Stimulated activated CD4-positive, alpha-beta T cell treated with anti-CD3 and anti-CD28 coated beads, Interleukin-1b, Interleukin-23, amount 100 ng/mL, for 4 hours (primary cell): ENCODE results near the gene FHIT.
"Not testable (repeated sequence)": the region's sequence is repeated elsewhere in the genome, so short reads cannot be mapped to it uniquely, and the experiment has no call there.

Experiments used
- DNase-seq, 2 donors: peaks; one replicate each; pipeline ENCODE4 v3.0.0-alpha.2; 2020; ENCODE audit warnings: low read depth in 2 of 2

Gene FHIT

DNA sequence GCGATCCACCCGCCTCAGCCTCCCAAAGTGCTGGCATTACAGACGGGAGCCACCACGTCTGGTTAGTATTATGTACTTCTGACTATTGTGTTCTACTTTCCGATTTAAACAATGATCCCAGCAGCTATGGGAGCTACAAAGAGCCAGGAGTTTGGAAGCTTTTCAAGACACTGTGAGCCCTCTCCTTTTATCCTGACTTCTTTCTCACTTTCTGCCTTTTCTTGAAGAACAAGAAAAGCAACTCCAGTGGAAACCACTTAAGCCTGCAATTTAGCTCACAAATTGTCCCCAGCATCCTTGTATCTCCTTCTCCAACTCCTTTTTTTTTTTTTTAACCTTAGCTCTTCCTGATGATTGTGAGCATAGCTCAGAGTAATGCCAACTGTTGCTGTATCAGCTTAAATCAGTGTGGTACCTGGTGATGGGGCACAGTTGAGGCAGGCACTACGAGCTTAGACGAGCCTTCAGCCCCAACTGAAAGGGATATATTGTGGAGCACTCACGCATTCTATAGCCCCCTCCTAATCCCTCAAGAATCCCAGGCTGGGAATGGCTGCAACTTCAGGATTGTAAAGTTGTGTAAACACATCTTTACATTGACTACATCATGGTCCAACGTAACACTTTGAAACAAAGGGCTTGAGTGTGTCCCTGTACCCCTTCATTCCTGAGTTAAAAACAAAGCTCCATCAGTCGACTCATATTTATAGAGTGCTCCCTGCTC is 677.0 kb downstream of the FHIT start:
- no peak for DNase-seq

DNA sequence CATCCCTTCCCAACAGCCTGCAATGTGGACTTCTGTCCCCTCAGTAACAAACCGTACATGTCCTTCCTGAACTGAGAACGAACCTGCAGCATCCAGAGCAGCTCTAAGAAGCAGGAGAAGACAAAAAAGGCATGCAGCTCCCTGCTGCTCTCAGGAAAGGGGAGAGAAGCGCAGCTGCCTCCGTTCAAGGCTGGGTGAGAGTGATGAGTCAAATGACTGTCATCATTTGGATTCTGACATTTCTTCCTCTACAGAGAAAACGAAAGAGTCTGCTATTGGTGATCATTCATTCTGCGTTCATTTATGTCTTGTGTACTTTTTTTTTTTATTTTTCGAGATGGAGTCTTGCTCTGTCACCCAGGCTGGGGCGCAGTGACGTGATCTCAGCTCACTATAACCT is 677.8 kb downstream of the FHIT start:
- no peak for DNase-seq

DNA sequence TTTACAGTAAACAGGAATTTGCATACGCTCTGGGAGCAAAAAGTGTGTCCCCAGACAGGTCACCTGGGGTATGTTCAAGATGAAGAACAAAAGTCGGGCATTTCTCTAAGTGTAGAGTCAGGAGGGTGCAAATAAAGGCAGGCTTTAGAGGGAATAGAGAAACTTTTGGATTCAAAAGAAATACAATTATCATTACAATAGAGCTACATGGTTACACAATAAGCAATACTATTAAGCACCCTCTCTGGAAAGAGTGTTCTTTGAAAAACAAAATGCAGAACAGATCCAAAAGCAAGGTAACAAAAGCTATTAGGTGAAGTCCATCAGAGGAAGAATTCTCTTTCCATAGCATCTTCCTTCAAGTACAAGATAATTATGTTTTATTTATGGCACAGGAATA is 679.7 kb downstream of the FHIT start:
- no peak for DNase-seq

DNA sequence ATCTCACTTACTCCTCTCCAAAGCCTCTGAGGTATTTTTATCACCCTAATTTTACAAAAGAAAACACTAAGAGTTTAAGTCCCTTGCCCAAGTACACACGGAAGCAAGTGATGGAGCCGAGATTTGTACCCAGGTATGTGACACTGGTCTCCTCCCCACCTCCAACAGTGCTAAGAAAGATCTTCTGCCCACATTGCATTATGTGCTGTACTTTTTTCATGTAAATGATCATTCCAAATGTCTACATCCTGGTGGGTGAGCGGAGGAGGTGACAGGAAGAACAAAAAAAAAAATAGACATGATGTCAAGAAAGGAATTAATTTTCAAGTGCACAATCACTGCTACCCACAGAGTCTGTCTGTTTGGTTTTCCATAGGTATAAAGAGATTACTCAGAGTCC is 694.1 kb downstream of the FHIT start:
- no peak for DNase-seq

DNA sequence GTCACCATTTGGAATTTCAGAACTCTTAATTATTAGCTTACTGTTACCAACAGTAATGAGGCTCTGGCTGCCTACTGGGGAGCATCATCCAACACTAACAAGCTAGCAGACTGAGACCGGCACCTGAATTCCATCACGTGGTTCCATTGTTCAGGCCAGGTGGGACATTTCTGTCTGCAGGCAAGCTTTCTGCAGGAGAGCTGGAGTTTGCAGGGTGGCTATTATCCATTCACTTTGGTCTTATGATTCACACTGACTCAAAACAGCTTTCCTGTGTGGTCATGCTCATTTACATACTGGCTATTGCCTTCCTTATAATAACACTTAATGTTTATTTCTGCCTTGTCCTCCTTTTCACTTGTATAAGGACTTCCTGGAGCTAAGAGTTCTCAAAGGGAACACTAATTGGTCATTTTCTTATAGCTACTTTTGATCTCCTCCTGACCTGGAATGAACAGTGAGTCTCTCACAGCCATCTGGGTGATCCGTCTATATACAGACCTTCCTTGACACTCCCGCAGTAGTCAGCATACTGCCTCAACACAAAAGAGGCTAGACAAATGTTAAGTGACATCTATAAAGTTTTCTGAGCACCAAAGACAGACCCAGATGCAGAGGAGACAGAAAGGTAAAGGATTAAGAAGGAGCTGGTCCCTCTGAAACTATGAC is 695.4 kb downstream of the FHIT start:
- DNase-seq, result no peak

DNA sequence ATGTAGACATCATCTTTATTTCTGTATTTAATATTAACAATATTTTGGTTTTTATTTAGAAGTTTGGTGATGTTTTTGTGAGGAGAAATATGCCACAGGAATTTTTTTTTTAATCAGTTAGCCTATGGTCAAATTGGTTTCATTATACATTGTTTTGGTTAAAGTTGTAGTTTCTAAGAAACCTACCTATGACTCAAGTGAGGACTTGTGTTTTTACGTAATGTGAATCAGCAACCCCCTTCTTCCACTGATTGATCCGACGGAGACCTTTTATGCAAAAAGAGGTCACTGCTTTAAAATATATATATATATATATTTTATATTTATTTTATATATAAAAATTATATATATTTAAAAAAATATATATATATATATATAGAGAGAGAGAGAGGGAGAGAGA is 698.1 kb downstream of the FHIT start:
- DNase-seq, result no peak

DNA sequence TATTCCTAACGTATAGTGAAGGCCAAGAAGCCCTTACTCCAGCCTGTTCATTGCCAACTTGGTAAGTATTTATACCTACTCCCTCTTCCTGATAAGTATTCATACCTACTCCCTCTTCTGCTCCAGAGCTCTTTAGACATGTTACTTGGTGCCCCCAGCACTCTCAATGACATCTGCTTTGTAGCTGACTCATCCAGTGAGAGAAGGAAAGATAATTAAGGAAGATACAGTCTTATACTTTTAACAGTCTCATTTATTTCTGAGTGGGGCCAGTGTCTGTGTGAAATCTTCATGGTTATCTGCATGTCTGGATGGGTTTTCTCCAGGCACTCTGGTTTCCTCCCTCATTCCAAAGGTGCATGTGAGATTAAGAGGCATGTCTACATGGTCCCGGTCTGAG is 698.7 kb downstream of the FHIT start:
- DNase-seq, result no peak

DNA sequence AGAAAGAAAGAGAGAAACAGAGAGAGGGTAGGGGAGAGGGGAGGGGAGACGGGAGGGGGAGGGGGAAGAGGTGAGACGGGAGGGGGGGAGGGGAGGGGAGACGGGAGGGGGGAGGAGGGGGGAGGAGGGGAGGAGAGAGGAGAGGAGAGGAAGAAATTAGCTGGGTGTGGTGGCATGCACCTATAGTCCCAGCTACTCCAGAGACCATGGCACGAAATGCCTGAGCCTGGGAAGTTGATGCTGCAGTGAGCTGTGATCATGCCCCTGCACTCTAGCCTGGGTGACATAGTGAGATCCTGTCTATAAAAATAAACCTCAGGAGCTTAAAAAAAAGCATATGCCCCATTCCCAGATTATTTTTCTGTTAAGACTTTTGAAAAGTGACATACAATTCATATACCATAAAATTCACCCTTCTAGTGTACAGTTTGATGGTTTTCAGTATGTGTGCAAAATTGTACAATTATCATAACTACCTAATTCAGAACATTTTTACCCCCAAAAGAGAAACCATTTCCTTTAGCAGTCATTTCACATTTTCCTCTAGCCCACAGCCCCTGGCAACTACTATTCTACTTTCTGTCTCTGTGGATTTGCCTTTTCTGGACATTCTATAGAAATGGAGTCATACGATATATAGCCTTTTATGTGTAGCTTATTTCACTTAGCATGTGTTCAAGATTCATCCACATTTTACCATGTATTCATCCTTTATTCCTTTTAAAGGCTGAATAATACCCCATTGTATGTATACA is 699.6 kb downstream of the FHIT start:
- no peak for DNase-seq

DNA sequence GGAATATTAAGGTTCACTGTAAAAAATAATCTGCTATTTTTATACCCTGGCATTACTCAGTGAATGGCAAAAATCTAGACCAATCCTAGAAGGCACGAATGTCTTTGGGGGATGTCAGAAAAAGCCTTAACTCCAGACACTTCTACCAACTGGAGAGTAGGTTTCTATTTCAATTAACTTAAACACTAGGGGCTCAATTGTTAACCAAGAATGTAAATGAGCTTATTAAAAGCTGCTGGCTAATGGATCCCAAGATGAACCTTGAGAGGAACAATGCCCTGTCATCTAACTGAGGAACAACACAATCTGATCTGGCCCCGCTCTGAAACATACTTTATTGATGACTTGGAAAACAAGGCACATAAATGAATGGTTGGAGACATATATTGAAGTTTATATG is 701.4 kb downstream of the FHIT start:
- DNase-seq, result no peak

DNA sequence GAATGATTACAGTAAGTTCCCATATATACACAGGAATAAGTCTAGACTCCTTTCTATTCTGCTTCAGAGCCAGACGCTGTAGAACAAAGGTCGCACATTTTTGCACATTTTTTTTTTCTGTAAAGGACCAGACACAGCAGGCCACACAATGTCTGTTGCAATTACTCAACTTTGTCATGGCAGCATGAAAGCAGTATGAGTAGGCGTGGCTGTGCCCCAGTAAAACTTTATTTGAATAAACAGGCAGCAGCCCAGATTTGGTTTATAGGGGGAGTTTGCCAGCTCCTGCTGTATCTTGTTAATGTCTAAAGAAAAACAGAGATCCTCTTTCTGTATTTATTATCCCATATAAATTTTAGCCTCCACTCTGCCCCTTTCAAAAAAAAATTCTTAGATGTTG is 708.3 kb downstream of the FHIT start:
- DNase-seq, result no peak

DNA sequence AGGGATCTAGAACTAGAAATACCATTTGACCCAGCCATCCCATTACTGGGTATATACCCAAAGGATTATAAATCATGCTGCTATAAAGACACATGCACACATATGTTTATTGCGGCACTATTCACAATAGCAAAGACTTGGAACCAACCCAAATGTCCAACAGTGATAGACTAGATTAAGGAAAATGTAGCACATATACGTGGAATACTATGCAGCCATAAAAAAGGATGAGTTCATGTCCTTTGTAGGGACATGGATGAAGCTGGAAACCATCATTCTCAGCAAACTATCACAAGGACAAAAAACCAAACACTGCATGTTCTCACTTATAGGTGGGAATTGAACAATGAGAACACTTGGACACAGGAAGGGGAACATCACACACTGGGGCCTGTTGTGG is 711.9 kb downstream of the FHIT start:
- not testable (repeated sequence) for DNase-seq

DNA sequence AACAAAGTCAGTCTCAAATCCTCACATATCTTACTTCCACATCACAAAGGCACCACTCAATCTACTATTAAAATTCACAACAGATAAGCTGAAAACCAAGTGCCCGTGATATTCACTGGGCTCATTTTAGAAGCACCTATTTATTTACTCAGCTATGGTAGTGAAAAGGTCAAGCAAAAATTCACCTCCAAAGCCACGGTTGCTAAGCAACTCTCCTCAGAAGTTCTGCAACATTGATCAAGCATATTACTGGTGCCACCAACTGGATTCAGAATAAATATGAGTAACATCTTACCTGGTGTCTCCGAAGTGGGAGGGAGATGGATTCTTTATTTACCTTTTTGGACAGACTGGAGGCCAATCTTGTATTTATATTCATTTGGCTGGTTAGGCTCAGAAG is 714.8 kb downstream of the FHIT start:
- DNase-seq, result no peak

DNA sequence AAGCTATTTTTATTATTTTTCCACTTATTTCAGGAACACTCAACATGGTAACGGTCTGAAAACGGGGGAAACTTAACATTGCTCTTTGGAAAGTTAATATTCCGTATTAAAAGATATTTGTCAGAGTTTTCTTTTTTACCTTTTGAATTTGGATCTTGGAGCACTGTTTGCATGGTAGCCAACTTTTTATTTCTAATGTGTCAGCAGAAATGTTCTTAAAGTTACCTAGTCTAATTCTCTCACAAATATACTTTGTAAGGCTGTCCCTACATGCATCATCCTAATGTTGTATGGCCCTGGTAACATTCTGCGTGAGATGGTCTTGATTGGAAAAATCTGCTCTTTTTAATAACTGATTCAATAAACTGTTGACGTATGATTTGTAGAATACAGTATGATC is 719.5 kb downstream of the FHIT start:
- DNase-seq, result no peak

DNA sequence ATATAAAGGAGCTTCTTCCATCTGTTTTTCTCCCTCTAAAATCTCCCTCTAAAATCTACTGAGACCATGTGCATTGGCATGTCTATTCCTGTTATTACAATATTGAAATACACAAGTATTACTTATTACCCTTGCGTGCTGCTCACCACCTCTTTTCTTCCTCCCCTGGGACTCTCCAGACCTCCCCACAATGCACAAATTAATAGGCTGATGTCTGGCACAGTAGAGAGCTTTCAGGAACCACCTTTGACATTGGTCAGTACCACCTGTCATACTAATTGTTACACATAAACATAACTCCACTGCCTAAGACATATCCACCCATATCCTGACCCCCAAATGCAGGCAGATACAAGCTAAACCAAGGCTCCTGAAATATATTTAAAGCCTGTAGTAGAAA is 722.6 kb downstream of the FHIT start:
- DNase-seq, result no peak

DNA sequence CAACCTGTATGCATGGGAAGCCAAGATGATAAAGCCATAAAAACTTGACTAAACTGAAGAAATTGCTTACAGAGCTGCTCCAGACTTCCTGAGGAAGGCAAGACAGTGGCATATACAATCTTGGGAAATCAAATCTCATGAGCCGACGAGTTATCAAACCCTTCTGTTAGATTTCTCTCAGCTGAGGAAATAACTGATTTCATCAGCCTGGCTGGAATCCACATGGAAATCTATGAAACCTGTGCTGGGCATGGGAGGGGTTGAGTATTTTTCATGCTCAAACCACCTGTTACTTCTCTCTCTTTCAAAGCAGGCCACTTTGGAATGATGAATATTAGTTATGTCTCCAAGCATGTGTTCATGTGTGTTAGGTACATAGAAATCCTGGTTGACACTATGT is 727.7 kb downstream of the FHIT start:
- DNase-seq, result no peak

DNA sequence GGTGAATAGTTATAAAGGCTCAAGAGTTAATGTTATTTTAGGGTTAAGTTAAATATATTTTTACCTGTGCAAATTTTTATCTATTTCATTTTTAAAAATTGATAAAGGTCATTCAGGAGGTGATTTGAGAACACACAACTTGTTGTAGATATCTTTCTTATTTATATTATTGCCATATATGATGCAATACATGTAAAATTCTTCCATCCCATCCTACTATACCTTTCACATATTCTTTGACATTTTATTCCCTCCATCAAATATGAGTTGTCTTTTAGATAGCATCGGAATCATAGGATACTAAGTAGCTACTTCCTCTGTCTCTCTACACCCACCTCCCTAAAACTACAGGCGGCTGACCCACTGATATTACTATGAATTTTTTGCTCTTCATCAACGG is 734.1 kb downstream of the FHIT start:
- DNase-seq, result no peak

DNA sequence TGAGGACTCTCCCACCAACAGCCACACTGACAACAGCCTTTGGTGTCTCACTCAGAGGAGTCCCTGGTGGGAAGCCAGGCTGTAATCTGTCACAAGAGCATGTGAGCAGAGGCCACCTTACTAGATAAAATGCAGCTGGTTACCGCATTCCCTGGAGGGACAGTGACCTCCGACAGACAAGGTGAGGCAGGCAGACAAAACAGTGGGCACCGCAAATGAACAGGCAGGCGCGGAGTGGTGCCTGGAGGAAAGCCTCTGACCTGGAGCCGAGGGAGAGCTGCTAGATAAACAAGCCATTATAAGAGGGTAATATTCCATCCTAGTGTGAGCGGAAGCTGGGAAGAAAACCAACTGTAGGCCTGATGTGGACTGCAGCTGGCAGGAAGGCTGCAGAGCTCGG is 736.4 kb downstream of the FHIT start:
- no peak for DNase-seq

DNA sequence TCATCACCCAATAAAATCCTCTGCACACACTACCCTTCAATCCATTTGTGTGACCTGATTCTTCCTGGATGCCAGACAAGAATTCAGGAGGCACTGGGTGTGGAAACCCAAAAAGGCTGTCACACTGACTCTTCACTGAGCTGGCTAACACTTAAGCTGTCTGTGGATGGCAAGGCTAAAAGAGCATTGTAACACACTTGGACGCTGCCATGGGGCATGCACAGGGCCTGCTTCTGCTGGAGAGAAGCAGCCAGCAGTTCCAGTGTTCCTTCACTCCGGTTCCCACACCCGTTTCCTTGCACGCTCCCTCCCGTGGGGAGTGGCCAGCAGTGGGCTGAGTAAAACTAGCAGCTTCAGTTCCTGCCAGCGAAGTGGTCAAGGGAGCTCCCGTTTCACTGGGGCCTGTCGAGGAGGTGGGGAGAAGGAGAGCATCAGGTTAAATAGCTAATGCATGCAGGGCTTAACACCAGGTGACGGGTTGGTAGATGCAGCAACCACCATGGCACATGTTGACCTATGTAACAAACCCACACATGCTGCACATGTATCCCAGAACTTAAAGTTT is 737.1 kb downstream of the FHIT start:
- DNase-seq, result no peak

DNA sequence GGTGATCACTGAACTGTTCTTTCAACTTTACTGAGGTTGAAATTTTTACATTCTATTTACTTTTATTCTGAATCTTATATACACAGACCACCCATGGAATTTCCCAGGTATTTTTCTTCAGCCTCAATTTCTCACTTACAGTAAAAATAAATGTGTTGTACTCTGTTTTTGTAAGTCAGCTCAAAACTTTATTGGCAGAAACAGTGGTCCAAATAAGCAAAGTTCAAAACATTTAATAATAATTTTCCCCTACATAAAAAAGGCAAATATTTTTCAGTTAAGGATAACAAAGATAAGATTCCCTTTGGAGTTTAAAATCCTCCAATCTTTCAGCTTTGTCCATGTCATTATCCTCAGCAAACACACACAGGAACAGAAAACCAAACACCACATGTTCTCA is 738.0 kb downstream of the FHIT start:
- DNase-seq, result no peak

DNA sequence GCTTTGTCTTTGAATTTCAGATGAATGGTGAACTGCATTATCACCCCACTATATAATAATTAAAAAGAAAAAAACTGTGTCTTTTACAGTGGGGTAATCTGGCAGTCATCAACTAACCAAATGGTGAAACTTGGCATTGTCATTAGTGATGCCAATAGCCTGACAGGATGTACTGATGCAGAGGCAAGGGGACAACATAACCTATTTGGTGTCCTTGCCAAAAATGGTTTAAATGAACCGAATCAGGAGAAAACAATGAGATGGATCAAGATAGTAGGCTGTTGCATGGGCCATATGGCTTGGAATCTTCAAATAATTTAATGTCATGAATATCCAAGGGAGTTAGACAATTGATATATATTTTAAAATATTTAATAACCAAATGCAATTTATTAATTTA is 738.7 kb downstream of the FHIT start:
- DNase-seq, result no peak

DNA sequence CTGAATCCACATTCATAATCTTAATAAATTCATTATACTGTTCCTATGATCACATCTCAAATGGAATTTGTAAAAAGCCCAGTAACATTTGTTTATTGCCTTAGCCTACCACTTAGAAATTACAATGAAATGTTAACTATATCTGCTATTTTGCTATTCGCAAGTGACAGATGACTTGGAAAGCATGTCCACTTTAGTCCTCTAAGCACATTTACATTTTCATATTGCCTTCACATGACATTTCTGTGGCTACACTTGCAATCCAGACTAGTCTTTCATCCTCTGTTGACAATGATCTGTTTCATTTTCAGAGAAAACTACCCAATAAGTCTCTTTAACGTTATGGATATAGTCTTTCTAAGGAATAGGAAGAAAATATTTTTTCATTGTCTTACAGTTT is 741.8 kb downstream of the FHIT start:
- no peak for DNase-seq

DNA sequence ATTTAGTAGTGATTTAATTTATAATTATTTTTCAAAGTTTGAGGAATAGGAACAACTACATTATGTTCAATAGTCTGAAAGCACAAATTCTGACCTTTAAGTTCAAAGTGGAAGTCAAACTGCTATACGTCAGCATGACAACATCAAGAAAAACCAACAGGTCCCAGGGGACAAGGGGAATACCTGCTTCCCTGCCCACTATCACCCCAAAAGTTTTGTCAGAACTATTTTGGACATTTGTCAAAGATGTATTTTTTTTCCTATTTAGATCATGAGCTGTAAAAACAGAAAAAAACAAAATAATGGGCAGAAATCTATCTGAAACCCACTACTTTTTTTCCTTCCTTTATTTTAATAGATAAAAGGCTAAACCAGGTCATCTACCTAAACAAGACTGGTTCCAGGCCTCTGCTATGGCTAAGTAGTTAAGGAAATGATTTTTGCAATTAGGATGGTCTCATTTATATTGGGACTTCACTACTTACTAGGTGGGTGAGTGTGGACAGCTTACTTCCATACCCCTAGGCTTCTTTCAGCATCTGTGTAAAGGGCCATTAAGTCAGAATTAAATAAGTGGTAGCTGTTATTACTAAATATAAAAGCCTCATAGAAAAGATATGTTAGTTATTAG is 746.3 kb downstream of the FHIT start:
- DNase-seq, result no peak
